Daoy (cell line): ENCODE data around the gene SNRPD3. TPM values are rescaled to one million over a fixed set of nuclear protein-coding genes. Genes with fewer than 3 reads are reported as not detected.

Experiments
- DNase-seq: peaks from one replicate; pipeline ENCODE4 v3.0.0-alpha.2; 2015; ENCODE audit warnings: low read depth
- total RNA-seq: library from RNA; depleted of rRNA; stranded (reverse); fragments of >200 nt; shearing (Covaris generic); gene quantifications from 2 replicates; pipeline ENCODE4 v1.2.3, GENCODE V29; 2014

Gene SNRPD3
- total RNA-seq, 1 experiment from 2014 or later, result 201 TPM

GRCh38 chr22:24567668-24568067 lies 11.9 kb downstream of the SNRPD3 start:
- no peak for DNase-seq

- DNase-seq, result no peak
Observed at GRCh38 chr22:24571266-24571665, 15.5 kb downstream of the SNRPD3 start.

GRCh38 chr22:24576778-24577177 lies 21.0 kb downstream of the SNRPD3 start:
- DNase-seq, result no peak

- no peak for DNase-seq
Observed at GRCh38 chr22:24578355-24579257, 22.8 kb downstream of the SNRPD3 start.

GRCh38 chr22:24579258-24579601 lies 23.4 kb downstream of the SNRPD3 start:
- DNase-seq, result no peak

- no peak for DNase-seq
Observed at GRCh38 chr22:24580276-24580675, 24.5 kb downstream of the SNRPD3 start.

GRCh38 chr22:24582056-24582814 lies 26.4 kb downstream of the SNRPD3 start:
- DNase-seq, result no peak

GRCh38 chr22:24583221-24584165 lies 27.7 kb downstream of the SNRPD3 start:
- peak; percentile 56 for DNase-seq

GRCh38 chr22:24584166-24584790 lies 28.5 kb downstream of the SNRPD3 start:
- no peak for DNase-seq

- DNase-seq, result no peak
Observed at GRCh38 chr22:24584871-24585411, 29.1 kb downstream of the SNRPD3 start.

GRCh38 chr22:24585461-24585860 lies 29.7 kb downstream of the SNRPD3 start:
- DNase-seq, result no peak

GRCh38 chr22:24585927-24586546 lies 30.2 kb downstream of the SNRPD3 start:
- DNase-seq, result no peak

- no peak for DNase-seq
Observed at GRCh38 chr22:24587251-24587650, 31.5 kb downstream of the SNRPD3 start.

- DNase-seq, result no peak
Observed at GRCh38 chr22:24587948-24588347, 32.1 kb downstream of the SNRPD3 start.

- DNase-seq, result no peak
Observed at GRCh38 chr22:24588381-24588756, 32.6 kb downstream of the SNRPD3 start.

- no peak for DNase-seq
Observed at GRCh38 chr22:24588757-24589481, 33.1 kb downstream of the SNRPD3 start.

- no peak for DNase-seq
Observed at GRCh38 chr22:24589518-24590030, 33.8 kb downstream of the SNRPD3 start.

GRCh38 chr22:24590596-24591173 lies 34.9 kb downstream of the SNRPD3 start:
- no peak for DNase-seq

GRCh38 chr22:24591286-24591830 lies 35.6 kb downstream of the SNRPD3 start:
- DNase-seq, result no peak
